Adrenal gland (tissue), 12 donors: Measurements from ENCODE around the gene C8A. TPM values are rescaled to one million over a fixed set of nuclear protein-coding genes. Genes with fewer than 3 reads are reported as not detected.

ENCODE experiments used
- DNase-seq, 7 donors: peaks; one replicate each; pipeline ENCODE4 v3.0.0-alpha.2; 2019 to 2020
- H3K27ac ChIP-seq, 5 donors: fragments of 200-600 bp; sonication (generic) in 4 of 5; 1 replicate in 3 of 5; 2 replicates in 2 of 5; pipeline versions ENCODE4 v1.5.1 to v1.8.0; 2016 to 2020; ENCODE audit warnings: mild to moderate bottlenecking in 1 of 5
- H3K27me3 ChIP-seq: fragments of 200-600 bp; 2 replicates; pipeline ENCODE4 v1.8.0; 2021
- H3K36me3 ChIP-seq, 2 donors: fragments of 200-600 bp; replicated peaks in 1 of 2; 1 replicate in 1 of 2; 2 replicates in 1 of 2; pipeline versions ENCODE4 v1.5.1 to v1.8.0; 2018 to 2022
- H3K4me1 ChIP-seq, 2 donors: fragments of 200-600 bp; replicated peaks in 1 of 2; 1 replicate in 1 of 2; 2 replicates in 1 of 2; pipeline versions ENCODE4 v1.5.1 to v1.8.0; 2018 to 2021
- H3K4me3 ChIP-seq, 4 donors: fragments of 200-600 bp; sonication (generic) in 3 of 4; one replicate each; pipeline ENCODE4 v1.5.1; 2016 to 2018
- H3K9me3 ChIP-seq, 3 donors: fragments of 200-600 bp; sonication (generic) in 1 of 3; replicated peaks in 1 of 3; 1 replicate in 2 of 3; 2 replicates in 1 of 3; pipeline versions ENCODE4 v1.5.1 to v1.8.0; 2016 to 2021
- CTCF ChIP-seq, 6 experiments: fragments of 450-650 bp in 4 of 6; fragments of 200-600 bp in 2 of 6; sonication (generic) in 1 of 6; IDR thresholded peaks; 1 replicate in 5 of 6; 2 replicates in 1 of 6; pipeline versions ENCODE4 v1.5.1 to v1.8.0; 2016 to 2021; ENCODE audit warnings: antibody characterized with exemption in 6 of 6, mild to moderate bottlenecking in 2 of 6, moderate library complexity in 1 of 6
- POLR2A ChIP-seq, 2 donors: fragments of 450-650 bp; IDR thresholded peaks; one replicate each; pipeline ENCODE4 v1.6.1; 2017; ENCODE audit warnings: antibody characterized with exemption in 2 of 2, mild to moderate bottlenecking in 2 of 2, moderate library complexity in 1 of 2
- WGBS, 4 donors: extraction: QIAGEN DNeasy Blood & Tissue Kit in 2 of 4; methylation state at CpG; one replicate each; pipeline versions ENCODE4 v1.1.5 to v1.1.7; 2013 to 2017; 5-methylcytosine and 5-hydroxymethylcytosine counted together
- intact Hi-C, 2 donors: fragments of 100-400 bp; cut with DNase I; formaldehyde crosslinking; loops; one replicate each; pipeline versions ENCODE4 v1.14.1 to v1.15.0; 2022 to 2023
- polyA plus RNA-seq, 3 donors: library from polyadenylated mRNA; stranded (reverse); fragments of 200-250 nt in 2 of 3; fragments of 350-450 nt in 1 of 3; fragmentation: Illumina TruSeq in 1 of 3; extraction: RNeasy Lipid Tissue Mini Kit (QIAGEN cat#74804) in 1 of 3; gene quantifications; one replicate each; pipeline ENCODE4 v1.2.3, GENCODE V29; 2013 to 2014
- total RNA-seq, 9 donors: library from RNA; depleted of rRNA in 4 of 9; stranded (reverse); fragments of >200 nt in 4 of 9; fragments of 120-200 nt in 1 of 9; fragmentation: NEBNext Ultra II Directional in 1 of 9; extraction: Animal tissue kit (Norgen Biotek cat#: 25700) in 1 of 9; gene quantifications; one replicate each; pipeline versions ENCODE4 v1.1.0 to v1.2.4, GENCODE V29; 2013 to 2023
- donor health status: healthy with polysubstance abuse.
- donor health status: Bipolar disorder and iron deficiency.
- donor health status: DM: yes; HTN: yes; CAD: no.
- donor health status: DM: no; HTN: no; CAD: no.
- donor health status: DM: no; HTN: no; CAD: no.
- donor health status: DM: yes; HTN: yes; CAD: no.

The C8A gene
- total and polyA plus RNA-seq, 12 donors: 0.07 TPM; not detected in 10

- no peaks in the 10 kb centered on the region for H3K4me1 ChIP-seq
- WGBS, 4 donors: 52 to 68% (median 59%) methylated on average over 2 of the region's 2 CpGs
- H3K9me3 ChIP-seq: no peaks in the 10 kb centered on the region
- intact Hi-C loops: no loop called here
- no peak overlapping the region for H3K27ac ChIP-seq
- no peak for DNase-seq
- H3K4me3 ChIP-seq: no peak overlapping the region
- H3K27me3 ChIP-seq: no peaks in the 10 kb centered on the region
- TF ChIP-seq POLR2A (IDR thresholded peaks at IDR 0.05) (no peak), CTCF (IDR thresholded peaks at IDR 0.05) (no peak)
- H3K36me3 ChIP-seq: no peaks in the 10 kb centered on the region
Observed at GRCh38 chr1:56868761-56869160, 14.2 kb downstream of the C8A start.

- Histone ChIP-seq H3K27me3 (no peaks in the 10 kb centered on the region), H3K4me3 (no peak overlapping the region), H3K9me3 (no peaks in the 10 kb centered on the region), H3K27ac (no peak overlapping the region), H3K36me3 (no peaks in the 10 kb centered on the region), H3K4me1 (no peaks in the 10 kb centered on the region)
- DNase-seq: no peak
- intact Hi-C loops: no loop called here
- TF ChIP-seq POLR2A (IDR thresholded peaks at IDR 0.05): no peak
- TF ChIP-seq CTCF (IDR thresholded peaks at IDR 0.05): no peak
Observed at GRCh38 chr1:56872597-56872996, 18.0 kb downstream of the C8A start.

GRCh38 chr1:56873213-56873612 is 18.6 kb downstream of the C8A start:
- DNase-seq: no peak
- TF ChIP-seq POLR2A (IDR thresholded peaks at IDR 0.05) (no peak), CTCF (IDR thresholded peaks at IDR 0.05) (no peak)
- H3K4me3 ChIP-seq: no peak overlapping the region
- H3K27me3 ChIP-seq: no peaks in the 10 kb centered on the region
- H3K27ac ChIP-seq: no peak overlapping the region
- H3K9me3 ChIP-seq: no peaks in the 10 kb centered on the region
- intact Hi-C loops: no loop called here
- no peaks in the 10 kb centered on the region for H3K36me3 ChIP-seq
- no peaks in the 10 kb centered on the region for H3K4me1 ChIP-seq
- WGBS, 4 donors: 71 to 85% (median 78%) methylated on average over 1 of the region's 1 CpG

- TF ChIP-seq POLR2A (IDR thresholded peaks at IDR 0.05) (no peak), CTCF (IDR thresholded peaks at IDR 0.05) (no peak)
- no peak overlapping the region for H3K27ac ChIP-seq
- DNase-seq: no peak
- H3K9me3 ChIP-seq: no peaks in the 10 kb centered on the region
- H3K36me3 ChIP-seq: no peaks in the 10 kb centered on the region
- no peaks in the 10 kb centered on the region for H3K4me1 ChIP-seq
- intact Hi-C loops: no loop called here
- WGBS, 4 donors: 68 to 87% (median 76%) methylated on average over 4 of the region's 4 CpGs
- no peak overlapping the region for H3K4me3 ChIP-seq
- no peaks in the 10 kb centered on the region for H3K27me3 ChIP-seq
Observed at GRCh38 chr1:56874689-56875088, 20.1 kb downstream of the C8A start.
